ENCODE results near the gene SEC23B. TPM values are rescaled to one million over a fixed set of nuclear protein-coding genes. Genes with fewer than 3 reads are reported as not detected.

Gene SEC23B
- total and polyA plus RNA-seq, 2 of the 13 experiments (the other 11 are each of a cell fraction or from before 2014, with no cell fraction given): 114 to 120 TPM

- TF ChIP-seq ZBTB25 (CRISPR knock-in tag; IDR thresholded peaks at IDR 0.05) (peak; percentile 89), HOXA7 (CRISPR knock-in tag; IDR thresholded peaks at IDR 0.05) (no peak), HNF4G (IDR thresholded peaks at IDR 0.05; ENCODE audit: borderline replicate concordance, low read depth, low read length) (no peak; the same call in 1 of the 2 replicates), HNF4G (CRISPR knock-in tag; IDR thresholded peaks at IDR 0.05; ENCODE audit: borderline replicate concordance, low read depth) (peak; percentile 23; the same call in 1 of the 2 replicates), ZNF672 (CRISPR knock-in tag; IDR thresholded peaks at IDR 0.05) (0 out of 2 replicates have a peak, but pooled peaks have one; percentile 28), RFX3 (CRISPR knock-in tag; IDR thresholded peaks at IDR 0.05) (peak; percentile 56), HNRNPLL (IDR thresholded peaks at IDR 0.05; ENCODE audit: low read depth, low read length, poor library complexity, severe bottlenecking) (peak; percentile 98), MAZ (IDR thresholded peaks at IDR 0.05; ENCODE audit: borderline replicate concordance, low read depth, low read length) (peak; percentile 67; the same call in 1 of the 2 replicates), MAZ (CRISPR knock-in tag; IDR thresholded peaks at IDR 0.05; ENCODE audit: low read depth) (peak; percentile 89), PCBP2 (optimal IDR thresholded peaks at IDR 0.05; ENCODE audit: low read depth, low read length, poor library complexity, severe bottlenecking) (no peak), HMG20B (CRISPR knock-in tag; conservative IDR thresholded peaks at IDR 0.05) (peak; percentile 70), ZNF280D (CRISPR knock-in tag; IDR thresholded peaks at IDR 0.05) (peak; percentile 99), ZNF577 (CRISPR knock-in tag; IDR thresholded peaks at IDR 0.05; ENCODE audit: borderline replicate concordance, low read depth) (no peak), ZNF510 (CRISPR knock-in tag; IDR thresholded peaks at IDR 0.05; ENCODE audit: low read depth) (peak; percentile 70; the same call in 1 of the 2 replicates), ZNF570 (CRISPR knock-in tag; IDR thresholded peaks at IDR 0.05; ENCODE audit: borderline replicate concordance) (peak; percentile 80; the same call in 1 of the 2 replicates), SP2 (CRISPR knock-in tag; IDR thresholded peaks at IDR 0.05) (peak; percentile 87), ZSCAN31 (CRISPR knock-in tag; IDR thresholded peaks at IDR 0.05; ENCODE audit: low read depth) (peak; percentile 89), HCFC1 (IDR thresholded peaks at IDR 0.05; ENCODE audit: low read depth, low read length) (peak; percentile 57; the same call in 1 of the 2 replicates), KMT2A (CRISPR knock-in tag; IDR thresholded peaks at IDR 0.05) (peak; percentile 82; the same call in 1 of the 2 replicates), ZNF572 (CRISPR knock-in tag; IDR thresholded peaks at IDR 0.05) (no peak; the same call in 1 of the 2 replicates)
- TF ChIP-seq, protein P1, sequence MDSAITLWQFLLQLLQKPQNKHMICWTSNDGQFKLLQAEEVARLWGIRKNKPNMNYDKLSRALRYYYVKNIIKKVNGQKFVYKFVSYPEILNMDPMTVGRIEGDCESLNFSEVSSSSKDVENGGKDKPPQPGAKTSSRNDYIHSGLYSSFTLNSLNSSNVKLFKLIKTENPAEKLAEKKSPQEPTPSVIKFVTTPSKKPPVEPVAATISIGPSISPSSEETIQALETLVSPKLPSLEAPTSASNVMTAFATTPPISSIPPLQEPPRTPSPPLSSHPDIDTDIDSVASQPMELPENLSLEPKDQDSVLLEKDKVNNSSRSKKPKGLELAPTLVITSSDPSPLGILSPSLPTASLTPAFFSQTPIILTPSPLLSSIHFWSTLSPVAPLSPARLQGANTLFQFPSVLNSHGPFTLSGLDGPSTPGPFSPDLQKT (CRISPR knock-in tag; IDR thresholded peaks at IDR 0.05; ENCODE audit: borderline replicate concordance): peak; percentile 15; the same call in 1 of the 2 replicates
- TF ChIP-seq, protein P2, sequence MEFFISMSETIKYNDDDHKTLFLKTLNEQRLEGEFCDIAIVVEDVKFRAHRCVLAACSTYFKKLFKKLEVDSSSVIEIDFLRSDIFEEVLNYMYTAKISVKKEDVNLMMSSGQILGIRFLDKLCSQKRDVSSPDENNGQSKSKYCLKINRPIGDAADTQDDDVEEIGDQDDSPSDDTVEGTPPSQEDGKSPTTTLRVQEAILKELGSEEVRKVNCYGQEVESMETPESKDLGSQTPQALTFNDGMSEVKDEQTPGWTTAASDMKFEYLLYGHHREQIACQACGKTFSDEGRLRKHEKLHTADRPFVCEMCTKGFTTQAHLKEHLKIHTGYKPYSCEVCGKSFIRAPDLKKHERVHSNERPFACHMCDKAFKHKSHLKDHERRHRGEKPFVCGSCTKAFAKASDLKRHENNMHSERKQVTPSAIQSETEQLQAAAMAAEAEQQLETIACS (CRISPR knock-in tag; IDR thresholded peaks at IDR 0.05): peak; percentile 45; the same call in 1 of the 2 replicates
Measured at GRCh38 chr20:18507218-18508191, at the start of gene SEC23B (continued).
